Measurements from ENCODE around the gene GBF1. TPM values are rescaled to one million over a fixed set of nuclear protein-coding genes. Genes with fewer than 3 reads are reported as not detected.

The GBF1 gene
- total and polyA plus RNA-seq, 7 donors, result 14.1 to 47.1 (median 40.8) TPM

GRCh38 chr10:102401735-102402511 lies 156.6 kb downstream of the GBF1 start:
- Histone ChIP-seq H3K27me3 (ENCODE audit: insufficient read depth in 3 of 3, low read length in 2 of 3) (no peaks in the 10 kb centered on the region), H3K27ac (no peak overlapping the region)

GRCh38 chr10:102402512-102402896 lies 157.2 kb downstream of the GBF1 start:
- DNase-seq (no peak), ATAC-seq (no peak)
- Histone ChIP-seq H3K4me3 (no peak overlapping the region), H3K4me1 (peaks cover 9% of the 10 kb centered on the region), H3K27me3 (ENCODE audit: insufficient read depth in 3 of 3, low read length in 2 of 3) (peaks cover 0 to 4% (median 0%) of the 10 kb centered on the region in 3 donors), H3K36me3 (ENCODE audit: insufficient read depth in 1 of 2, low read depth in 1 of 2) (peaks cover 0 to 47% of the 10 kb centered on the region in 2 donors), H3K27ac (no peak overlapping the region), H3K9me3 (no peaks in the 10 kb centered on the region)
- intact Hi-C loops (cut with DNase I), result loop anchor here in 1 of 2 donors (5.0 kb wide), 1 partner anchor 235 kb away; no protein-coding TSS in a partner anchor
- TF ChIP-seq CTCF (IDR thresholded peaks at IDR 0.05), result no peak
- WGBS, 3 donors, result 75 to 86% (median 85%) methylated on average over 5 of the region's 5 CpGs

More at GRCh38 chr10:102401735-102402511, 156.6 kb downstream of the GBF1 start:
- Histone ChIP-seq H3K36me3 (ENCODE audit: insufficient read depth in 1 of 2, low read depth in 1 of 2) (peaks cover 0 to 53% of the 10 kb centered on the region in 2 donors), H3K4me1 (peaks cover 10% of the 10 kb centered on the region), H3K4me3 (no peak overlapping the region), H3K9me3 (no peaks in the 10 kb centered on the region)
- 78 to 86% (median 83%) methylated on average over 17 to 18 of the region's 18 CpGs for WGBS, 3 donors
- no peak for ATAC-seq
- DNase-seq, result no peak
- no peak for TF ChIP-seq CTCF (IDR thresholded peaks at IDR 0.05)
- intact Hi-C loops (cut with DNase I), result loop anchor here in 1 of 2 donors (5.0 kb wide), 1 partner anchor 235 kb away; no protein-coding TSS in a partner anchor

- no peak for TF ChIP-seq CTCF (IDR thresholded peaks at IDR 0.05)
- Histone ChIP-seq H3K4me1 (peaks cover 9% of the 10 kb centered on the region), H3K27ac (no peak overlapping the region), H3K9me3 (no peaks in the 10 kb centered on the region), H3K4me3 (no peak overlapping the region), H3K27me3 (ENCODE audit: insufficient read depth in 3 of 3, low read length in 2 of 3) (peaks cover 0 to 10% (median 2%) of the 10 kb centered on the region in 3 donors), H3K36me3 (ENCODE audit: insufficient read depth in 1 of 2, low read depth in 1 of 2) (peaks cover 0 to 41% of the 10 kb centered on the region in 2 donors)
- ATAC-seq (no peak), DNase-seq (no peak)
- WGBS, 3 donors, result 81 to 86% (median 85%) methylated on average over 13 of the region's 13 CpGs
- intact Hi-C loops (cut with DNase I), result loop anchor here in 1 of 2 donors (5.0 kb wide), 1 partner anchor 236 kb away; no protein-coding TSS in a partner anchor
Measured at GRCh38 chr10:102403115-102403514, 157.8 kb downstream of the GBF1 start.

GRCh38 chr10:102404361-102405107 lies 159.2 kb downstream of the GBF1 start:
- DNase-seq (no peak), ATAC-seq (no peak)
- H3K36me3 ChIP-seq (ENCODE audit: insufficient read depth in 1 of 2, low read depth in 1 of 2), result peaks cover 0 to 34% of the 10 kb centered on the region in 2 donors
- H3K27ac ChIP-seq, result no peak overlapping the region
- H3K4me1 ChIP-seq, result peaks cover 3% of the 10 kb centered on the region
- 81 to 88% (median 83%) methylated on average over 14 to 17 of the region's 17 CpGs for WGBS, 3 donors
- no peaks in the 10 kb centered on the region for H3K9me3 ChIP-seq
- intact Hi-C loops (cut with DNase I), result loop anchor here in 1 of 2 donors (5.0 kb wide), 1 partner anchor 237 kb away; no protein-coding TSS in a partner anchor
- H3K27me3 ChIP-seq (ENCODE audit: insufficient read depth in 3 of 3, low read length in 2 of 3), result peaks cover 0 to 22% (median 10%) of the 10 kb centered on the region in 3 donors
- H3K4me3 ChIP-seq, result no peak overlapping the region
- no peak for TF ChIP-seq CTCF (IDR thresholded peaks at IDR 0.05)

Measured in psoas muscle (tissue), 8 donors.